Measurements from ENCODE around the gene TBC1D9. TPM values are rescaled to one million over a fixed set of nuclear protein-coding genes. Genes with fewer than 3 reads are reported as not detected.

The TBC1D9 gene
- total RNA-seq, 2 donors from 2014 or later, result not detected

- H3K27me3 Mint-ChIP-seq (ENCODE audit: low read depth), result no peaks in the 10 kb centered on the region
- H3K27ac Mint-ChIP-seq, result no peak overlapping the region
- ATAC-seq (replicated peaks in 1 of 2), result no peak
- no peak overlapping the region for H3K4me3 Mint-ChIP-seq
- H3K9me3 Mint-ChIP-seq, result no peaks in the 10 kb centered on the region
- no peaks in the 10 kb centered on the region for H3K36me3 Mint-ChIP-seq (ENCODE audit: insufficient read depth in 2 of 2)
- no peak for DNase-seq
- no peaks in the 10 kb centered on the region for H3K4me1 Mint-ChIP-seq (ENCODE audit: low read depth)
Observed at GRCh38 chr4:140729344-140730049, 26.7 kb downstream of the TBC1D9 start.

- no peak overlapping the region for H3K27ac Mint-ChIP-seq
- H3K36me3 Mint-ChIP-seq (ENCODE audit: insufficient read depth in 2 of 2), result no peaks in the 10 kb centered on the region
- no peaks in the 10 kb centered on the region for H3K27me3 Mint-ChIP-seq (ENCODE audit: low read depth)
- no peaks in the 10 kb centered on the region for H3K4me1 Mint-ChIP-seq (ENCODE audit: low read depth)
- ATAC-seq (replicated peaks in 1 of 2) (peak in 1 of 2 donors; percentile 33), DNase-seq (no peak)
- H3K9me3 Mint-ChIP-seq, result no peaks in the 10 kb centered on the region
- H3K4me3 Mint-ChIP-seq, result no peak overlapping the region
Observed at GRCh38 chr4:140726776-140727500, 29.2 kb downstream of the TBC1D9 start.

- no peaks in the 10 kb centered on the region for H3K27me3 Mint-ChIP-seq (ENCODE audit: low read depth)
- no peak for DNase-seq
- H3K9me3 Mint-ChIP-seq, result no peaks in the 10 kb centered on the region
- ATAC-seq (replicated peaks in 1 of 2), result no peak
- H3K27ac Mint-ChIP-seq, result no peak overlapping the region
- no peaks in the 10 kb centered on the region for H3K36me3 Mint-ChIP-seq (ENCODE audit: insufficient read depth in 2 of 2)
- peaks cover 9% of the 10 kb centered on the region for H3K4me1 Mint-ChIP-seq (ENCODE audit: low read depth)
- H3K4me3 Mint-ChIP-seq, result no peak overlapping the region
Observed at GRCh38 chr4:140725556-140725955, 30.6 kb downstream of the TBC1D9 start.

- Mint-ChIP-seq H3K27ac (no peak overlapping the region), H3K4me1 (ENCODE audit: low read depth) (peaks cover 10% of the 10 kb centered on the region), H3K27me3 (ENCODE audit: low read depth) (no peaks in the 10 kb centered on the region), H3K9me3 (no peaks in the 10 kb centered on the region), H3K36me3 (ENCODE audit: insufficient read depth in 2 of 2) (no peaks in the 10 kb centered on the region), H3K4me3 (no peak overlapping the region)
- ATAC-seq (replicated peaks in 1 of 2) (no peak), DNase-seq (no peak)
Observed at GRCh38 chr4:140724760-140725159, 31.4 kb downstream of the TBC1D9 start.

GRCh38 chr4:140720387-140721304 lies 35.5 kb downstream of the TBC1D9 start:
- Mint-ChIP-seq H3K4me3 (peak overlapping the region; percentile 60 to 74), H3K27ac (no peak overlapping the region), H3K4me1 (ENCODE audit: low read depth) (peaks cover 10% of the 10 kb centered on the region), H3K36me3 (ENCODE audit: insufficient read depth in 2 of 2) (no peaks in the 10 kb centered on the region), H3K9me3 (no peaks in the 10 kb centered on the region), H3K27me3 (ENCODE audit: low read depth) (no peaks in the 10 kb centered on the region)
- DNase-seq, result no peak
- no peak for ATAC-seq (replicated peaks in 1 of 2)

- Mint-ChIP-seq H3K4me3 (no peak overlapping the region), H3K9me3 (no peaks in the 10 kb centered on the region), H3K36me3 (ENCODE audit: insufficient read depth in 2 of 2) (no peaks in the 10 kb centered on the region), H3K4me1 (ENCODE audit: low read depth) (peaks cover 10% of the 10 kb centered on the region), H3K27me3 (ENCODE audit: low read depth) (no peaks in the 10 kb centered on the region), H3K27ac (no peak overlapping the region)
- no peak for ATAC-seq (replicated peaks in 1 of 2)
- no peak for DNase-seq
Observed at GRCh38 chr4:140719686-140720085, 36.5 kb downstream of the TBC1D9 start.

GRCh38 chr4:140719022-140719421 lies 37.2 kb downstream of the TBC1D9 start:
- DNase-seq (no peak), ATAC-seq (replicated peaks in 1 of 2) (no peak)
- Mint-ChIP-seq H3K4me3 (no peak overlapping the region), H3K27me3 (ENCODE audit: low read depth) (no peaks in the 10 kb centered on the region), H3K27ac (no peak overlapping the region), H3K36me3 (ENCODE audit: insufficient read depth in 2 of 2) (no peaks in the 10 kb centered on the region), H3K4me1 (ENCODE audit: low read depth) (peaks cover 10% of the 10 kb centered on the region), H3K9me3 (no peaks in the 10 kb centered on the region)

GRCh38 chr4:140718241-140718952 lies 37.8 kb downstream of the TBC1D9 start:
- H3K36me3 Mint-ChIP-seq (ENCODE audit: insufficient read depth in 2 of 2), result no peaks in the 10 kb centered on the region
- DNase-seq, result no peak
- ATAC-seq (replicated peaks in 1 of 2), result no peak
- no peak overlapping the region for H3K27ac Mint-ChIP-seq
- no peaks in the 10 kb centered on the region for H3K27me3 Mint-ChIP-seq (ENCODE audit: low read depth)
- H3K4me3 Mint-ChIP-seq, result no peak overlapping the region
- peaks cover 10% of the 10 kb centered on the region for H3K4me1 Mint-ChIP-seq (ENCODE audit: low read depth)
- no peaks in the 10 kb centered on the region for H3K9me3 Mint-ChIP-seq

- no peaks in the 10 kb centered on the region for H3K36me3 Mint-ChIP-seq (ENCODE audit: insufficient read depth in 2 of 2)
- no peak overlapping the region for H3K27ac Mint-ChIP-seq
- H3K4me1 Mint-ChIP-seq (ENCODE audit: low read depth), result peaks cover 10% of the 10 kb centered on the region
- no peak overlapping the region for H3K4me3 Mint-ChIP-seq
- no peaks in the 10 kb centered on the region for H3K27me3 Mint-ChIP-seq (ENCODE audit: low read depth)
- ATAC-seq (replicated peaks in 1 of 2), result no peak
- no peak for DNase-seq
- H3K9me3 Mint-ChIP-seq, result no peaks in the 10 kb centered on the region
Observed at GRCh38 chr4:140717313-140717712, 38.9 kb downstream of the TBC1D9 start.

GRCh38 chr4:140715119-140715518 lies 41.1 kb downstream of the TBC1D9 start:
- H3K4me3 Mint-ChIP-seq, result no peak overlapping the region
- no peak for DNase-seq
- H3K27ac Mint-ChIP-seq, result no peak overlapping the region
- no peaks in the 10 kb centered on the region for H3K27me3 Mint-ChIP-seq (ENCODE audit: low read depth)
- H3K4me1 Mint-ChIP-seq (ENCODE audit: low read depth), result no peaks in the 10 kb centered on the region
- H3K9me3 Mint-ChIP-seq, result no peaks in the 10 kb centered on the region
- H3K36me3 Mint-ChIP-seq (ENCODE audit: insufficient read depth in 2 of 2), result no peaks in the 10 kb centered on the region
- no peak for ATAC-seq (replicated peaks in 1 of 2)

GRCh38 chr4:140711910-140712309 lies 44.3 kb downstream of the TBC1D9 start:
- ATAC-seq (replicated peaks in 1 of 2) (no peak), DNase-seq (no peak)
- no peaks in the 10 kb centered on the region for H3K27me3 Mint-ChIP-seq (ENCODE audit: low read depth)
- H3K4me1 Mint-ChIP-seq (ENCODE audit: low read depth), result no peaks in the 10 kb centered on the region
- H3K9me3 Mint-ChIP-seq, result no peaks in the 10 kb centered on the region
- no peak overlapping the region for H3K4me3 Mint-ChIP-seq
- H3K36me3 Mint-ChIP-seq (ENCODE audit: insufficient read depth in 2 of 2), result no peaks in the 10 kb centered on the region
- H3K27ac Mint-ChIP-seq, result no peak overlapping the region

GRCh38 chr4:140710908-140711622 lies 45.1 kb downstream of the TBC1D9 start:
- Mint-ChIP-seq H3K27me3 (ENCODE audit: low read depth) (no peaks in the 10 kb centered on the region), H3K27ac (no peak overlapping the region), H3K36me3 (ENCODE audit: insufficient read depth in 2 of 2) (no peaks in the 10 kb centered on the region), H3K4me3 (no peak overlapping the region), H3K4me1 (ENCODE audit: low read depth) (no peaks in the 10 kb centered on the region), H3K9me3 (no peaks in the 10 kb centered on the region)
- ATAC-seq (replicated peaks in 1 of 2) (no peak), DNase-seq (no peak)
